Endothelial cell of umbilical vein (primary cell): ENCODE data around the gene SLC5A11. TPM values are rescaled to one million over a fixed set of nuclear protein-coding genes. Genes with fewer than 3 reads are reported as not detected.

ENCODE experiments used
- BruUV-seq: library from RNA; stranded (reverse); fragments of 400-500 nt; replicated peaks from 2 replicates; lab custom pipeline; 2021; lab: Mats Ljungman, UMichigan
- CTCF ChIA-PET: fragments of 300-600, 350-600 bp; sonication (Branson Sonifier 250); formaldehyde crosslinking; loops from one replicate; lab custom pipeline; 2021; ENCODE audit warnings: antibody characterized with exemption, inconsistent platforms; lab: Charles Lee
- POLR2A ChIA-PET: fragments of 300-600, 350-600 bp; sonication (Branson Sonifier 250); formaldehyde crosslinking; loops from one replicate; lab custom pipeline; 2021; ENCODE audit warnings: antibody characterized with exemption, inconsistent platforms; lab: Charles Lee
- DNase-seq: peaks from one replicate; pipeline ENCODE4 v3.0.0-alpha.2; 2011; ENCODE audit warnings: low read depth, low spot score
- FAIRE-seq: peaks from 2 replicates; lab custom pipeline; 2011; peaks lifted over from hg19 to GRCh38; lab: Jason Lieb, UNC
- H2AFZ ChIP-seq: 2 replicates; pipeline ENCODE4 v1.6.0; 2012; ENCODE audit warnings: low read depth, low read length, control low read depth, inconsistent platforms
- H3K27ac ChIP-seq: 2 replicates; pipeline ENCODE4 v1.5.1; 2011; ENCODE audit warnings: low read depth, mild to moderate bottlenecking, control low read depth, low read length, moderate library complexity; ENCODE audit not compliant: insufficient read depth
- H3K27me3 ChIP-seq, 2 experiments: 2 replicates each; pipeline versions ENCODE4 v1.6.0 to v1.6.1; 2011; ENCODE audit warnings: low read length in 2 of 2, mixed read lengths in 1 of 2; ENCODE audit not compliant: control insufficient read depth in 2 of 2, insufficient read depth in 2 of 2
- H3K36me3 ChIP-seq, 2 experiments: 2 replicates in 1 of 2; 3 replicates in 1 of 2; pipeline ENCODE4 v1.5.1; 2011; ENCODE audit warnings: low read length in 2 of 2, mild to moderate bottlenecking in 1 of 2, moderate library complexity in 1 of 2; ENCODE audit not compliant: control insufficient read depth in 2 of 2, insufficient read depth in 2 of 2; ENCODE audit errors: extremely low read depth in 1 of 2
- H3K4me1 ChIP-seq: 3 replicates; pipeline ENCODE4 v1.5.1; 2011; ENCODE audit warnings: mild to moderate bottlenecking, low read length; ENCODE audit not compliant: control insufficient read depth, insufficient read depth; ENCODE audit errors: extremely low read depth
- H3K4me2 ChIP-seq: 2 replicates; pipeline ENCODE4 v1.6.1; 2011; ENCODE audit warnings: low read length, control low read depth, mixed read lengths; ENCODE audit not compliant: insufficient read depth
- H3K4me3 ChIP-seq, 3 experiments: fragments of 200-600 bp in 1 of 3; sonication (generic), shearing (Covaris generic) in 1 of 3; replicated peaks in 1 of 3; 2 replicates each; pipeline ENCODE4 v1.5.1; 2011 to 2016; ENCODE audit warnings: control low read depth in 3 of 3, low read length in 3 of 3, mild to moderate bottlenecking in 2 of 3, inconsistent platforms in 1 of 3, low read depth in 1 of 3, moderate library complexity in 1 of 3; ENCODE audit not compliant: insufficient read depth in 1 of 3
- H3K79me2 ChIP-seq: 2 replicates; pipeline ENCODE4 v1.6.0; 2012; ENCODE audit warnings: low read length, inconsistent platforms; ENCODE audit not compliant: control insufficient read depth, insufficient read depth
- H3K9ac ChIP-seq: replicated peaks from 2 replicates; pipeline ENCODE3; 2011; ENCODE audit warnings: low read length, control low read depth; ENCODE audit not compliant: insufficient read depth; ENCODE audit errors: extremely low read depth
- H3K9me1 ChIP-seq: replicated peaks from 3 replicates; pipeline ENCODE4 v1.6.0; 2011; ENCODE audit warnings: mild to moderate bottlenecking, low read length; ENCODE audit not compliant: control insufficient read depth, insufficient read depth; ENCODE audit errors: extremely low read depth
- H3K9me3 ChIP-seq: replicated peaks from 2 replicates; pipeline ENCODE4 v1.5.1; 2012; ENCODE audit warnings: low read length, inconsistent platforms; ENCODE audit not compliant: control insufficient read depth, insufficient read depth
- H4K20me1 ChIP-seq: replicated peaks from 2 replicates; pipeline ENCODE3; 2011; ENCODE audit warnings: mild to moderate bottlenecking, low read length; ENCODE audit not compliant: control insufficient read depth, insufficient read depth; ENCODE audit errors: extremely low read depth
- CTCF ChIP-seq, 2 donors: IDR thresholded peaks; 1 replicate in 1 of 2; 2 replicates in 1 of 2; pipeline ENCODE4 v1.5.1; 2011; ENCODE audit warnings: low read length in 2 of 2, mild to moderate bottlenecking in 2 of 2, moderate library complexity in 2 of 2, control low read depth in 1 of 2, inconsistent platforms in 1 of 2, low read depth in 1 of 2; ENCODE audit not compliant: insufficient read depth in 1 of 2; ENCODE audit errors: extremely low read depth in 1 of 2
- EZH2 ChIP-seq: IDR thresholded peaks from 2 replicates; pipeline ENCODE4 v1.6.1; 2012; ENCODE audit warnings: borderline replicate concordance, low read depth, mild to moderate bottlenecking, moderate library complexity, low read length, inconsistent platforms; ENCODE audit not compliant: severe bottlenecking
- FOS ChIP-seq: IDR thresholded peaks from 2 replicates; pipeline ENCODE4 v1.6.1; 2011; ENCODE audit warnings: mild to moderate bottlenecking, low read length, moderate library complexity, borderline replicate concordance; ENCODE audit not compliant: insufficient read depth
- JUN ChIP-seq: IDR thresholded peaks from 2 replicates; pipeline ENCODE4 v1.6.1; 2011; ENCODE audit warnings: borderline replicate concordance, low read depth; ENCODE audit not compliant: insufficient read length, insufficient read depth
- MAX ChIP-seq: IDR thresholded peaks from 2 replicates; pipeline ENCODE4 v1.6.1; 2011; ENCODE audit not compliant: insufficient read depth, insufficient read length
- POLR2A ChIP-seq: IDR thresholded peaks from 2 replicates; pipeline ENCODE4 v1.6.1; 2012; ENCODE audit warnings: low read depth, mild to moderate bottlenecking, control low read depth, low read length
- POLR2AphosphoS5 ChIP-seq: IDR thresholded peaks from 2 replicates; pipeline ENCODE4 v1.6.1; 2012; ENCODE audit warnings: low read depth, mild to moderate bottlenecking, control low read depth, low read length, moderate library complexity; ENCODE audit not compliant: insufficient read depth
- dilution Hi-C: fragments of 300-500 bp; cut with MboI; formaldehyde crosslinking; loops from one replicate; pipeline ENCODE4 v1.15.0; 2019; ENCODE audit warnings: low sequenced_read_pairs; ENCODE audit not compliant: extremely low pct_ligation_motif_present
- intact Hi-C: fragments of 100-400 bp; cut with micrococcal nuclease; formaldehyde crosslinking; loops from one replicate; pipeline ENCODE4 v1.10.0; 2022
- polyA plus RNA-seq, 4 experiments: library from polyadenylated mRNA; depleted of rRNA in 3 of 4; stranded (reverse) in 3 of 4; unstranded in 1 of 4; fragments of >200 nt; gene quantifications; 2 replicates each; pipeline versions ENCODE4 v1.2.1 to v1.2.3, GENCODE V29; 2011 to 2012; ENCODE audit warnings: missing spikeins in 1 of 4
- total RNA-seq: library from RNA; stranded (reverse); gene quantifications from 2 replicates; pipeline ENCODE4 v1.2.3, GENCODE V29; 2021

SLC5A11 gene
- total and polyA plus RNA-seq, 2 donors (not counting 3 experiments of a cell fraction or from before 2014, with no cell fraction given) = 0.12 TPM; not detected in 1

- Histone ChIP-seq H3K9me3 (no peaks in the 10 kb centered on the region), H3K27ac (no peak overlapping the region), H3K27me3 (peaks cover 0 to 3% of the 10 kb centered on the region in 2 experiments), H3K9me1 (no peaks in the 10 kb centered on the region), H3K4me3 (no peak overlapping the region), H3K9ac (no peak overlapping the region), H3K4me1 (no peaks in the 10 kb centered on the region), H3K4me2 (no peak overlapping the region), H3K36me3 (no peaks in the 10 kb centered on the region), H3K79me2 (no peaks in the 10 kb centered on the region), H2AFZ (no peak overlapping the region), H4K20me1 (no peaks in the 10 kb centered on the region)
- BruUV-seq = no TSS peak
- DNase-seq (no peak), FAIRE-seq (no peak)
- POLR2A ChIA-PET = no interaction called here
- intact Hi-C loops (no loop called here), dilution Hi-C loops (no loop called here)
- TF ChIP-seq FOS (no peak), EZH2 (no peak), CTCF (IDR thresholded peaks at IDR 0.05; ENCODE audit: extremely low read depth in 1 of 2, insufficient read depth in 1 of 2, low read depth in 1 of 2, low read length in 2 of 2) (no peak), POLR2AphosphoS5 (no peak), JUN (no peak), POLR2A (no peak), MAX (no peak)
- CTCF ChIA-PET = no interaction called here
These were observed 41.7 kb downstream of the SLC5A11 start for GRCh38 chr16:24887472-24887871.
